ENCODE data around the gene FBXL19. TPM values are rescaled to one million over a fixed set of nuclear protein-coding genes. Genes with fewer than 3 reads are reported as not detected.

Gene FBXL19
- total and polyA plus RNA-seq, 2 of the 13 experiments (the other 11 are each of a cell fraction or from before 2014, with no cell fraction given), result 6.0 to 13.7 TPM

DNA sequence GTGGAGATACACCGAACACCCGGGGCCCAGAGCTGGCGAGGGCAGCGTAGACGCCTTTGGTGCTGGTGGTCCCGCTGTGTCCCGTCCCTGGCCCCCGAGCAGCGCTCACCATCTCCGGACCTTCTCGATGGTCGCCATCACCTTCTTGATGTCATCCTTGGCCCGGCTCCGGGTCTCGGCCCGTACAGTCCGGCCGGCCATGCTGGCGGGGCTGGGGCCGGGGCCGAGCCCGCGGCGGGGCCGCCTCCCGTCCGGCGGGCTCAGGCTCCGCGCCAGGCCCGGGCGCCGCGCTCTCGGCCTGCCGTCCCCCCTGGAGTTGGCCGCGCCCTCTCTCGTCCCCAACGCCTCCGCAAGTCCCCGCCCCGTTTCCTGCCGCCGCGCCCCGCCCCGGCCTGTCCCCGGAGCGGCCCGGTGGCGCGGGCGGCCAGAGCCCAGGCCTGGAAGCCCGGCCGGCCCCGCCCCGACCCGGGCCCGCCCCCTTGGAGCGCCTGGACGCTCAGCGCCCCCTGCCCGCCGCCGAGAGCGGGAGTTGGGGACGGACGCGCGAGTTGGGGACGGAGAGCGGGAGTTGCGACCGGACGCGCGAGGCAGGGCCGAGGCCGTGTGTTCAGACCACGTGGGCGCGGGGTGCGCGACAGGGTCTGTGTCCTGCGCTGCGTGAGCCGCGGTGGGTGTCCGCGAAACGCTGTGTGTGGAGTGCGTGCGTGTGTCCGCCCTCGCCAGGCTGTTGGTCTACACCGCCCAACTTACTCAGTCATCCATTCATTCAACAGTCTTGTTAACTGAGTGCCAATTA is 29.4 kb upstream of the FBXL19 start, which contains the start of gene BCL7C (continued):
- TF ChIP-seq, protein P1, sequence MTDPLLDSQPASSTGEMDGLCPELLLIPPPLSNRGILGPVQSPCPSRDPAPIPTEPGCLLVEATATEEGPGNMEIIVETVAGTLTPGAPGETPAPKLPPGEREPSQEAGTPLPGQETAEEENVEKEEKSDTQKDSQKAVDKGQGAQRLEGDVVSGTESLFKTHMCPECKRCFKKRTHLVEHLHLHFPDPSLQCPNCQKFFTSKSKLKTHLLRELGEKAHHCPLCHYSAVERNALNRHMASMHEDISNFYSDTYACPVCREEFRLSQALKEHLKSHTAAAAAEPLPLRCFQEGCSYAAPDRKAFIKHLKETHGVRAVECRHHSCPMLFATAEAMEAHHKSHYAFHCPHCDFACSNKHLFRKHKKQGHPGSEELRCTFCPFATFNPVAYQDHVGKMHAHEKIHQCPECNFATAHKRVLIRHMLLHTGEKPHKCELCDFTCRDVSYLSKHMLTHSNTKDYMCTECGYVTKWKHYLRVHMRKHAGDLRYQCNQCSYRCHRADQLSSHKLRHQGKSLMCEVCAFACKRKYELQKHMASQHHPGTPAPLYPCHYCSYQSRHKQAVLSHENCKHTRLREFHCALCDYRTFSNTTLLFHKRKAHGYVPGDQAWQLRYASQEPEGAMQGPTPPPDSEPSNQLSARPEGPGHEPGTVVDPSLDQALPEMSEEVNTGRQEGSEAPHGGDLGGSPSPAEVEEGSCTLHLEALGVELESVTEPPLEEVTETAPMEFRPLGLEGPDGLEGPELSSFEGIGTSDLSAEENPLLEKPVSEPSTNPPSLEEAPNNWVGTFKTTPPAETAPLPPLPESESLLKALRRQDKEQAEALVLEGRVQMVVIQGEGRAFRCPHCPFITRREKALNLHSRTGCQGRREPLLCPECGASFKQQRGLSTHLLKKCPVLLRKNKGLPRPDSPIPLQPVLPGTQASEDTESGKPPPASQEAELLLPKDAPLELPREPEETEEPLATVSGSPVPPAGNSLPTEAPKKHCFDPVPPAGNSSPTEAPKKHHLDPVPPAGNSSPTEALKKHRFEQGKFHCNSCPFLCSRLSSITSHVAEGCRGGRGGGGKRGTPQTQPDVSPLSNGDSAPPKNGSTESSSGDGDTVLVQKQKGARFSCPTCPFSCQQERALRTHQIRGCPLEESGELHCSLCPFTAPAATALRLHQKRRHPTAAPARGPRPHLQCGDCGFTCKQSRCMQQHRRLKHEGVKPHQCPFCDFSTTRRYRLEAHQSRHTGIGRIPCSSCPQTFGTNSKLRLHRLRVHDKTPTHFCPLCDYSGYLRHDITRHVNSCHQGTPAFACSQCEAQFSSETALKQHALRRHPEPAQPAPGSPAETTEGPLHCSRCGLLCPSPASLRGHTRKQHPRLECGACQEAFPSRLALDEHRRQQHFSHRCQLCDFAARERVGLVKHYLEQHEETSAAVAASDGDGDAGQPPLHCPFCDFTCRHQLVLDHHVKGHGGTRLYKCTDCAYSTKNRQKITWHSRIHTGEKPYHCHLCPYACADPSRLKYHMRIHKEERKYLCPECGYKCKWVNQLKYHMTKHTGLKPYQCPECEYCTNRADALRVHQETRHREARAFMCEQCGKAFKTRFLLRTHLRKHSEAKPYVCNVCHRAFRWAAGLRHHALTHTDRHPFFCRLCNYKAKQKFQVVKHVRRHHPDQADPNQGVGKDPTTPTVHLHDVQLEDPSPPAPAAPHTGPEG (CRISPR knock-in tag; IDR thresholded peaks at IDR 0.05), result peak; percentile 71; the same call in 1 of the 2 replicates
- TF ChIP-seq, protein P2, sequence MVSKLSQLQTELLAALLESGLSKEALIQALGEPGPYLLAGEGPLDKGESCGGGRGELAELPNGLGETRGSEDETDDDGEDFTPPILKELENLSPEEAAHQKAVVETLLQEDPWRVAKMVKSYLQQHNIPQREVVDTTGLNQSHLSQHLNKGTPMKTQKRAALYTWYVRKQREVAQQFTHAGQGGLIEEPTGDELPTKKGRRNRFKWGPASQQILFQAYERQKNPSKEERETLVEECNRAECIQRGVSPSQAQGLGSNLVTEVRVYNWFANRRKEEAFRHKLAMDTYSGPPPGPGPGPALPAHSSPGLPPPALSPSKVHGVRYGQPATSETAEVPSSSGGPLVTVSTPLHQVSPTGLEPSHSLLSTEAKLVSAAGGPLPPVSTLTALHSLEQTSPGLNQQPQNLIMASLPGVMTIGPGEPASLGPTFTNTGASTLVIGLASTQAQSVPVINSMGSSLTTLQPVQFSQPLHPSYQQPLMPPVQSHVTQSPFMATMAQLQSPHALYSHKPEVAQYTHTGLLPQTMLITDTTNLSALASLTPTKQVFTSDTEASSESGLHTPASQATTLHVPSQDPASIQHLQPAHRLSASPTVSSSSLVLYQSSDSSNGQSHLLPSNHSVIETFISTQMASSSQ (IDR thresholded peaks at IDR 0.05; ENCODE audit: low read depth), result no peak
- TF ChIP-seq, protein P2 (CRISPR knock-in tag; IDR thresholded peaks at IDR 0.05; ENCODE audit: borderline replicate concordance), result peak; percentile 53; the same call in 1 of the 2 replicates
- peak; percentile 84 for TF ChIP-seq GABPB1 (CRISPR knock-in tag; IDR thresholded peaks at IDR 0.05)
- TF ChIP-seq ZNF567 (CRISPR knock-in tag; IDR thresholded peaks at IDR 0.05; ENCODE audit: borderline replicate concordance), result peak; percentile 85
- no peak for TF ChIP-seq ZFP62 (CRISPR knock-in tag; IDR thresholded peaks at IDR 0.05)
- TF ChIP-seq, protein P3, sequence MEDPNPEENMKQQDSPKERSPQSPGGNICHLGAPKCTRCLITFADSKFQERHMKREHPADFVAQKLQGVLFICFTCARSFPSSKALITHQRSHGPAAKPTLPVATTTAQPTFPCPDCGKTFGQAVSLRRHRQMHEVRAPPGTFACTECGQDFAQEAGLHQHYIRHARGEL (CRISPR knock-in tag; IDR thresholded peaks at IDR 0.05), result peak; percentile 94
- peak; percentile 84; the same call in 1 of the 2 replicates for TF ChIP-seq DR1 (CRISPR knock-in tag; IDR thresholded peaks at IDR 0.05)
- TF ChIP-seq SNAPC2 (CRISPR knock-in tag; IDR thresholded peaks at IDR 0.05), result no peak
- TF ChIP-seq ZFP90 (CRISPR knock-in tag; IDR thresholded peaks at IDR 0.05; ENCODE audit: borderline replicate concordance), result peak; percentile 96; the same call in 1 of the 2 replicates
- TF ChIP-seq ZNF44 (CRISPR knock-in tag; IDR thresholded peaks at IDR 0.05), result no peak
- peak; percentile 87; the same call in 1 of the 2 replicates for TF ChIP-seq ZNF225 (CRISPR knock-in tag; IDR thresholded peaks at IDR 0.05)
- TF ChIP-seq ZNF138 (CRISPR knock-in tag; IDR thresholded peaks at IDR 0.05; ENCODE audit: low read depth), result peak; percentile 92
- TF ChIP-seq, protein P4, sequence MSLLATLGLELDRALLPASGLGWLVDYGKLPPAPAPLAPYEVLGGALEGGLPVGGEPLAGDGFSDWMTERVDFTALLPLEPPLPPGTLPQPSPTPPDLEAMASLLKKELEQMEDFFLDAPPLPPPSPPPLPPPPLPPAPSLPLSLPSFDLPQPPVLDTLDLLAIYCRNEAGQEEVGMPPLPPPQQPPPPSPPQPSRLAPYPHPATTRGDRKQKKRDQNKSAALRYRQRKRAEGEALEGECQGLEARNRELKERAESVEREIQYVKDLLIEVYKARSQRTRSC (CRISPR knock-in tag; IDR thresholded peaks at IDR 0.05; ENCODE audit: low read depth), result peak; percentile 69; the same call in 1 of the 2 replicates
- no peak for TF ChIP-seq MBD4 (IDR thresholded peaks at IDR 0.05; ENCODE audit: borderline replicate concordance, low read length)
- TF ChIP-seq NKX3-1 (CRISPR knock-in tag; IDR thresholded peaks at IDR 0.05), result peak; percentile 96

Data from HepG2 (cell line).